Immature natural killer cell (primary cell): Measurements from ENCODE around the gene SLC25A24. TPM values are rescaled to one million over a fixed set of nuclear protein-coding genes. Genes with fewer than 3 reads are reported as not detected.
A peak's percentile ranks its signal among the peaks of the same experiment; 100 is the strongest.
"Not testable (repeated sequence)": the region's sequence is repeated elsewhere in the genome, so short reads cannot be mapped to it uniquely, and the experiment has no call there.

Experiments used
- DNase-seq, 3 donors: peaks; one replicate each; pipeline ENCODE4 v3.0.0; 2022; ENCODE audit warnings: mixed read lengths in 1 of 3
- H3K27ac Mint-ChIP-seq, 6 donors: one replicate each; pipeline ENCODE4 v1.8.0; 2020; ENCODE audit warnings: mixed read lengths in 6 of 6, mild to moderate bottlenecking in 5 of 6, inconsistent platforms in 4 of 6, moderate library complexity in 3 of 6
- H3K27me3 Mint-ChIP-seq, 3 donors: one replicate each; pipeline ENCODE4 v1.8.0; 2020 to 2021; ENCODE audit warnings: low read depth in 3 of 3, mild to moderate bottlenecking in 3 of 3, mixed read lengths in 3 of 3, moderate library complexity in 3 of 3, inconsistent platforms in 1 of 3
- H3K36me3 Mint-ChIP-seq, 3 donors: one replicate each; pipeline ENCODE4 v1.8.0; 2020; ENCODE audit warnings: mixed read lengths in 3 of 3, inconsistent platforms in 2 of 3, mild to moderate bottlenecking in 2 of 3
- H3K4me1 Mint-ChIP-seq, 2 donors: one replicate each; pipeline ENCODE4 v1.8.0; 2020; ENCODE audit warnings: inconsistent platforms in 2 of 2, mild to moderate bottlenecking in 2 of 2, mixed read lengths in 2 of 2, moderate library complexity in 1 of 2
- H3K4me3 Mint-ChIP-seq, 5 donors: one replicate each; pipeline ENCODE4 v1.8.0; 2020; ENCODE audit warnings: mild to moderate bottlenecking in 5 of 5, mixed read lengths in 5 of 5, inconsistent platforms in 3 of 5, moderate library complexity in 3 of 5
- H3K9me3 Mint-ChIP-seq, 6 donors: one replicate each; pipeline ENCODE4 v1.8.0; 2020; ENCODE audit warnings: mild to moderate bottlenecking in 6 of 6, mixed read lengths in 6 of 6, inconsistent platforms in 4 of 6, moderate library complexity in 3 of 6
- polyA plus RNA-seq, 3 donors: library from polyadenylated mRNA; unstranded; fragments of 300-500 nt; fragmentation: Illumina TruSeq; gene quantifications; one replicate each; pipeline ENCODE4 v1.2.3, GENCODE V29; 2021

Gene SLC25A24
- polyA plus RNA-seq, 3 donors from 2014 or later, result 4.7 to 10.8 (median 10.6) TPM

- Mint-ChIP-seq H3K4me3 (no peak overlapping the region), H3K4me1 (no peaks in the 10 kb centered on the region), H3K9me3 (no peaks in the 10 kb centered on the region), H3K36me3 (no peaks in the 10 kb centered on the region), H3K27ac (no peak overlapping the region), H3K27me3 (peaks cover 6 to 19% (median 7%) of the 10 kb centered on the region in 3 donors)
- no peak for DNase-seq
These were observed 10.9 kb upstream of the SLC25A24 start for GRCh38 chr1:108211014-108211413.

- no peak for DNase-seq
- H3K36me3 Mint-ChIP-seq, result no peaks in the 10 kb centered on the region
- H3K27me3 Mint-ChIP-seq, result peaks cover 6 to 19% (median 7%) of the 10 kb centered on the region in 3 donors
- no peaks in the 10 kb centered on the region for H3K4me1 Mint-ChIP-seq
- H3K9me3 Mint-ChIP-seq, result peaks cover 0 to 1% (median 0%) of the 10 kb centered on the region in 6 donors
- no peak overlapping the region for H3K27ac Mint-ChIP-seq
- H3K4me3 Mint-ChIP-seq, result no peak overlapping the region
These were observed 9.4 kb upstream of the SLC25A24 start for GRCh38 chr1:108209456-108210108.

DNA sequence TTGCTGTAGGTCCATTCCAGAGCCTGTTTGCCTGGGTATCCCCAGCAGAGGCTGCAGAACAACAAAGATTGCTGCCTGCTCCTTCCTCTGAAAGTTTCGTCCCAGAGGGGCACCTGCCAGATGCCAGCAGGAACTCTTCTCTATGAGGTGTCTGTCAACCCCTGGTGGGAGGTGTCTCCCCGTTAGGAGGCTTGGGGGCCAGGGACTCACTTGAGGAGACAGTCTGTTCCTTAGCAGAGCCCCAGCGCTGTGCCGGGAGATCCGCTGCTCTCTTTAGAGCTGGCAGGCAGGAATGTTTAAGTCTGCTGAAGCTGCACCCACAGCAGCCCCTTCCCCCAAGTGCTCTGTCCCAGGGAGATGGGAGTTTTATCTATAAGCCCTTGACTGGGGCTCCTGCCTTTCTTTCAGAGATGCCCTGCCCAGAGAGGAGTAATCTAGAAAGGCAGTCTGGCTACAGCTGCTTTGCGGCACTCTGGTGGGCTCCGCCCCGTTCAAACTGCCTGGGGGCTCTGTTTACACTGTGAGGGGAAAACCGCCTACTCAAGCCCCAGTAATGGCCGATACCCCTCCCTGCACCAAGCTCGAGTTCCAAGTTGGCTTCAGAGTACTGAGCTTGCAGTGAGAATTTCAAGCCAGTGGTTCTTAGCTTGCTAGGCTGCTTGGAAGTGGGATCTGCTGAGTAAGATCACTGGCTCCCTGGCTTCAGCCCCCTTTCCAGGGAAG is 8.7 kb upstream of the SLC25A24 start:
- H3K4me3 Mint-ChIP-seq, result no peak overlapping the region
- no peak for DNase-seq
- H3K27me3 Mint-ChIP-seq, result peaks cover 6 to 21% (median 8%) of the 10 kb centered on the region in 3 donors
- H3K4me1 Mint-ChIP-seq, result no peaks in the 10 kb centered on the region
- H3K9me3 Mint-ChIP-seq, result peaks cover 0 to 1% (median 0%) of the 10 kb centered on the region in 6 donors
- H3K27ac Mint-ChIP-seq, result no peak overlapping the region
- H3K36me3 Mint-ChIP-seq, result no peaks in the 10 kb centered on the region

GRCh38 chr1:108203582-108203981 is 3.4 kb upstream of the SLC25A24 start:
- DNase-seq, H3K36me3 Mint-ChIP-seq, H3K4me3 Mint-ChIP-seq, H3K9me3 Mint-ChIP-seq, H3K27ac Mint-ChIP-seq: not testable (repeated sequence)
- peaks cover 18 to 23% of the 10 kb centered on the region in 2 donors for H3K4me1 Mint-ChIP-seq
- H3K27me3 Mint-ChIP-seq, result peaks cover 0 to 18% (median 12%) of the 10 kb centered on the region in 3 donors

DNA sequence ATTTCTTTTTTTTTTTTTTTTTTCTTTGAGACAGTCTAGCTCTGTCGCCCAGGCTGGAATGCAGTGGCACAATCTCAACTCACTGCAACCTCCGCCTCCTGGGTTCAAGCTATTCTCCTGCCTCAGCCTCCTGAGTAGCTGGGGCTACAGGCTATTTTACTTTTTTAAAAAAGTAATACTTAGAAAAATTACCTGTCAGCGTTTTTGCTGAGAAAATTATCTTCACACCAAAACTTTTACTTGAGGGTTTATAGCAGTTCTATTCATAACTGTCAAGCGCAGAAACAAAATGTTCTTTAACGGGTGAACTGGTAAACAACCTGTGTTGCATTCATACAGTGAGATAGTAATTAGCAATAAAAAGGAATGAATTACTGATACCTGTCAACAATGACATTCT is 1.5 kb upstream of the SLC25A24 start:
- no peak for DNase-seq
- peaks cover 24 to 31% of the 10 kb centered on the region in 2 donors for H3K4me1 Mint-ChIP-seq
- peaks cover 1 to 11% (median 8%) of the 10 kb centered on the region in 3 donors for H3K27me3 Mint-ChIP-seq
- H3K36me3 Mint-ChIP-seq, result no peaks in the 10 kb centered on the region
- peak overlapping the region in 2 of 6 donors; percentile 0 to 26 for H3K27ac Mint-ChIP-seq
- peaks cover 0 to 1% (median 0%) of the 10 kb centered on the region in 6 donors for H3K9me3 Mint-ChIP-seq
- no peak overlapping the region for H3K4me3 Mint-ChIP-seq

GRCh38 chr1:108200687-108201051 is 526 bp upstream of the SLC25A24 start:
- Mint-ChIP-seq H3K36me3 (no peaks in the 10 kb centered on the region), H3K27me3 (peaks cover 1 to 8% (median 7%) of the 10 kb centered on the region in 3 donors), H3K27ac (peak overlapping the region; percentile 19 to 77 (median 69)), H3K9me3 (peaks cover 0 to 1% (median 0%) of the 10 kb centered on the region in 6 donors), H3K4me1 (peaks cover 24 to 31% of the 10 kb centered on the region in 2 donors), H3K4me3 (peak overlapping the region; percentile 75 to 90 (median 86))
- peak; percentile 18 to 44 (median 26) for DNase-seq

GRCh38 chr1:108199201-108199691 is 897 bp downstream of the SLC25A24 start:
- no peaks in the 10 kb centered on the region for H3K9me3 Mint-ChIP-seq
- H3K4me1 Mint-ChIP-seq, result peaks cover 24 to 31% of the 10 kb centered on the region in 2 donors
- peak overlapping the region; percentile 59 to 84 (median 68) for H3K27ac Mint-ChIP-seq
- DNase-seq, result peak in 1 of 3 donors; percentile 1
- peaks cover 7 to 9% (median 8%) of the 10 kb centered on the region in 3 donors for H3K36me3 Mint-ChIP-seq
- H3K27me3 Mint-ChIP-seq, result peaks cover 1 to 6% (median 3%) of the 10 kb centered on the region in 3 donors
- peak overlapping the region; percentile 80 to 88 (median 88) for H3K4me3 Mint-ChIP-seq

DNA sequence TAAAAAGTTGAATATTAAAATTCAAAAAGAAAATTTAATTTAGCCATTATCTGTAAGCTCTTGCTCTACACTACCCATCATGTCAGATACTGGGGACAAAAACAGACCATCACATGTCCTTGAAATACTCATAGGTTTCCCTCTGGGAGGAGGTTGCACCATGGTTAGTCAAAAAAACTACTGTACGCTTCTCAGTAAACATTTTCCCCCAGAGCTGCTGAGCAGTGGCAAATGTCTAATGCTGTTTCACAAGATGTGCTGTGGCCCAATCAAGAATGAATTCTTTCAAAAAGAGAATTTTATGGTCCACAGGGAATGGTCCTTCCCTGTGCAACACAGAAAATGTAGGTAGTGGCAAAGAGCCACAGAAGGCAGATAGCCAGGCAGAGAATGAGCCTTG is 6.1 kb downstream of the SLC25A24 start:
- peaks cover 11 to 13% of the 10 kb centered on the region in 2 donors for H3K4me1 Mint-ChIP-seq
- no peak overlapping the region for H3K4me3 Mint-ChIP-seq
- peaks cover 20 to 40% (median 22%) of the 10 kb centered on the region in 3 donors for H3K36me3 Mint-ChIP-seq
- no peak for DNase-seq
- H3K27me3 Mint-ChIP-seq, result peaks cover 0 to 2% (median 1%) of the 10 kb centered on the region in 3 donors
- no peak overlapping the region for H3K27ac Mint-ChIP-seq
- peaks cover 0 to 13% (median 4%) of the 10 kb centered on the region in 6 donors for H3K9me3 Mint-ChIP-seq

GRCh38 chr1:108193333-108193732 is 6.8 kb downstream of the SLC25A24 start:
- H3K9me3 Mint-ChIP-seq, result peaks cover 0 to 13% (median 4%) of the 10 kb centered on the region in 6 donors
- no peak overlapping the region for H3K27ac Mint-ChIP-seq
- peaks cover 25 to 47% (median 29%) of the 10 kb centered on the region in 3 donors for H3K36me3 Mint-ChIP-seq
- no peak overlapping the region for H3K4me3 Mint-ChIP-seq
- H3K4me1 Mint-ChIP-seq, result peaks cover 4 to 6% of the 10 kb centered on the region in 2 donors
- peaks cover 0 to 1% (median 0%) of the 10 kb centered on the region in 3 donors for H3K27me3 Mint-ChIP-seq
- DNase-seq, result no peak

GRCh38 chr1:108192581-108192980 is 7.6 kb downstream of the SLC25A24 start:
- Mint-ChIP-seq H3K27me3 (no peaks in the 10 kb centered on the region), H3K4me3 (no peak overlapping the region), H3K27ac (no peak overlapping the region), H3K9me3 (peaks cover 0 to 13% (median 4%) of the 10 kb centered on the region in 6 donors), H3K36me3 (peaks cover 28 to 48% (median 35%) of the 10 kb centered on the region in 3 donors), H3K4me1 (no peaks in the 10 kb centered on the region)
- DNase-seq, result no peak

DNA sequence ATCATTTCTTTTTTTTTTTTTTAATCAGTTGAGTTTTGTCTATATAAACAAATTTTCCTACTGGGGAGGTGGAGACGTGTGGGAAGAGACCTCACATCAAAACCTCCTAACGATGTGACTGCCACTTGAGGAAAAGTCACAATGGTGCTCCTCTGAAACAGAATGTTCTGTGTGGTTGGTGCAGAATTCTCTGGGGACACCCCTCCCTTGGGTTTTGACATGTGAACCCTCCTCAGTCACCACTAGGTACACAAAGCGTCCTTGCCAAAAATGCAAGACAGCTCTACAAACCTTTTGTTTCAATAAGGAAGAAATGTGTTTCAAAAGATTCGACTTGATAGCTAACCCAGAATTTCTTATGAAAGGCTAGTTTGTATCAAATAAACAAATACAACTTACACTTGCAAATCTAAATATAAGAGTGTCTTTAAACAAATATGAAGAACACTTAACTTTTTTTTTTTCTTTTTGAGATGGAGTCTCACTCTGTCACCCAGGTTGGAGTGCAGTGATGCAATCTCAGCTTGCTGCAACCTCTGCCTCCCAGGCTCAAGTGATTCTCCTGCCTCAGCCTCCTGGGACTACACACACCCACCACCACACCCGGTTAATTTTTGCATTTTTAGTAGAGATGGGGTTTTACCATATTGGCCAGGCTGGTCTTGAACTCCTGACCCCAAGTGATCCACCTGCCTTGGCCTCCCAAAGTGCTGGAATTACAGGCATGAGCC is 9.3 kb downstream of the SLC25A24 start:
- no peak for DNase-seq
- Mint-ChIP-seq H3K4me1 (no peaks in the 10 kb centered on the region), H3K9me3 (peaks cover 0 to 13% (median 4%) of the 10 kb centered on the region in 6 donors), H3K27ac (no peak overlapping the region), H3K36me3 (peaks cover 28 to 48% (median 35%) of the 10 kb centered on the region in 3 donors), H3K27me3 (no peaks in the 10 kb centered on the region), H3K4me3 (no peak overlapping the region)

DNA sequence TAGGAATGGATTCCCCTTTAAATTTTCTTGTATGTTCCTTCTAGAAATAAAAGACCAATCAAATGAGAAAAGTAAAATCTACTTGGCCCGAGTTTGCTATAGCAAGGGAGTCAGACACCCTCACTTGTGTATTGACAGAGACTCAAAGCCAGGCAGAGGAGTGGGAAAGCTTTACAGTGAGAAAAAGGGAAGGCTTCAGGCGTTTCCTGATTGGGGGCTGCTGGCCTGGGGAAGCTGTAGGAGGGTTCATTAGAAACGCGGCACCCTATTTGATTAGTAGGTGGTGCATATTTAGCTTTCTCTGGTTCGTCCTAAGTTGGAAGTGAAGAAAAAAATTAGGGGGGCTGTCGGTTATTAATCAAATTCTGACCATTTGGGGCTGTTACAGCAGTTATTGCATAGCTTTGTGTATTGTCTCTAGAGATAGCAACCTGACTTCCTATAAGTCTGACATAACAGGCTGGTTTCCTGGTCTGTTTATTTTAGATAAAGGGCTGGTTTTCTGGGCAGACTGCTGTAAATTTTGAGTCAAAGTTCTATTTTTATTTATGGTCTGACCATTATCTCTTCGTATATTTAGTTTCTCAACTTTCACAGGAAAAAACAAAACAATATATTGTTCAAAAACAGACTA is 10.0 kb downstream of the SLC25A24 start:
- H3K27me3 Mint-ChIP-seq, result no peaks in the 10 kb centered on the region
- H3K9me3 Mint-ChIP-seq, result peaks cover 0 to 13% (median 4%) of the 10 kb centered on the region in 6 donors
- no peaks in the 10 kb centered on the region for H3K4me1 Mint-ChIP-seq
- H3K36me3 Mint-ChIP-seq, result peaks cover 26 to 46% (median 33%) of the 10 kb centered on the region in 3 donors
- DNase-seq, result no peak
- H3K27ac Mint-ChIP-seq, result no peak overlapping the region
- H3K4me3 Mint-ChIP-seq, result no peak overlapping the region

- no peak overlapping the region for H3K4me3 Mint-ChIP-seq
- H3K9me3 Mint-ChIP-seq, result peaks cover 0 to 13% (median 4%) of the 10 kb centered on the region in 6 donors
- DNase-seq, result no peak
- no peak overlapping the region for H3K27ac Mint-ChIP-seq
- H3K27me3 Mint-ChIP-seq, result no peaks in the 10 kb centered on the region
- no peaks in the 10 kb centered on the region for H3K4me1 Mint-ChIP-seq
- H3K36me3 Mint-ChIP-seq, result peaks cover 16 to 41% (median 26%) of the 10 kb centered on the region in 3 donors
These were observed 11.3 kb downstream of the SLC25A24 start for GRCh38 chr1:108188801-108189200.
